ENCODE data around the gene GPR15LG.

The GPR15LG gene

DNA sequence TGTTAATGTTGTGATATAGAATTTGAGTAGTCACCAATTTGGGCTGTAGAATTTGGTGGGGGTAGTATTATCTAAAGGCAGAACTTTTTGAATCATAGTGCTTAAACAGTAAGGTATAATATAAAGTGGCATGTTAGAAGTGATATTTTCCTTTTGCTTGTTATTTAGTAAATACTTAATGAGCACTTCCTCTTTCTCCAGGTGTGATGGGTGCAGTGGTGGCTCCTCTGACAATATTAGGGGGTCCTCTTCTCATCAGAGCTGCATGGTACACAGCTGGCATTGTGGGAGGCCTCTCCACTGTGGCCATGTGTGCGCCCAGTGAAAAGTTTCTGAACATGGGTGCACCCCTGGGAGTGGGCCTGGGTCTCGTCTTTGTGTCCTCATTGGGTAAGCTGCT is 23.7 kb upstream of the GPR15LG start:
- Histone ChIP-seq H2AFZ (ENCODE audit: low read depth, low read length, severe bottlenecking) (no peak overlapping the region), H3K4me2 (ENCODE audit: low read depth, low read length, poor library complexity, severe bottlenecking) (no peak overlapping the region), H3K79me2 (ENCODE audit: insufficient read depth, low read length) (no peaks in the 10 kb centered on the region; the same call in 1 of the 2 replicates), H3K27ac (ENCODE audit: low read depth, low read length) (no peak overlapping the region), H4K20me1 (ENCODE audit: low read depth, low read length) (no peaks in the 10 kb centered on the region), H3K9me2 (replicated peaks; ENCODE audit: insufficient read depth, low read length) (no peaks in the 10 kb centered on the region), H3K36me3 (ENCODE audit: low read length) (peaks cover 66% of the 10 kb centered on the region; the same call in 1 of the 2 replicates), H3K4me3 (ENCODE audit: insufficient read depth, low read length, poor library complexity, severe bottlenecking) (no peak overlapping the region), H3K9ac (ENCODE audit: low read length) (no peak overlapping the region), H3K9me3 (ENCODE audit: insufficient read depth, low read length) (no peaks in the 10 kb centered on the region), H3F3A (ENCODE audit: insufficient read depth) (0 out of 2 replicates have a peak, but pooled peaks cover 4% of the 10 kb centered on the region), H3K27me3 (ENCODE audit: low read length) (no peaks in the 10 kb centered on the region)
- TF ChIP-seq, protein P1, sequence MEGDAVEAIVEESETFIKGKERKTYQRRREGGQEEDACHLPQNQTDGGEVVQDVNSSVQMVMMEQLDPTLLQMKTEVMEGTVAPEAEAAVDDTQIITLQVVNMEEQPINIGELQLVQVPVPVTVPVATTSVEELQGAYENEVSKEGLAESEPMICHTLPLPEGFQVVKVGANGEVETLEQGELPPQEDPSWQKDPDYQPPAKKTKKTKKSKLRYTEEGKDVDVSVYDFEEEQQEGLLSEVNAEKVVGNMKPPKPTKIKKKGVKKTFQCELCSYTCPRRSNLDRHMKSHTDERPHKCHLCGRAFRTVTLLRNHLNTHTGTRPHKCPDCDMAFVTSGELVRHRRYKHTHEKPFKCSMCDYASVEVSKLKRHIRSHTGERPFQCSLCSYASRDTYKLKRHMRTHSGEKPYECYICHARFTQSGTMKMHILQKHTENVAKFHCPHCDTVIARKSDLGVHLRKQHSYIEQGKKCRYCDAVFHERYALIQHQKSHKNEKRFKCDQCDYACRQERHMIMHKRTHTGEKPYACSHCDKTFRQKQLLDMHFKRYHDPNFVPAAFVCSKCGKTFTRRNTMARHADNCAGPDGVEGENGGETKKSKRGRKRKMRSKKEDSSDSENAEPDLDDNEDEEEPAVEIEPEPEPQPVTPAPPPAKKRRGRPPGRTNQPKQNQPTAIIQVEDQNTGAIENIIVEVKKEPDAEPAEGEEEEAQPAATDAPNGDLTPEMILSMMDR (IDR thresholded peaks at IDR 0.05; ENCODE audit: insufficient read depth, low read length, poor library complexity, severe bottlenecking), result no peak
- no peak for TF ChIP-seq EZH2phosphoT487 (conservative IDR thresholded peaks at IDR 0.05; ENCODE audit: low read length)

- TF ChIP-seq EZH2phosphoT487 (conservative IDR thresholded peaks at IDR 0.05; ENCODE audit: low read length), result no peak
- TF ChIP-seq, protein P1 (IDR thresholded peaks at IDR 0.05; ENCODE audit: insufficient read depth, low read length, poor library complexity, severe bottlenecking), result no peak
- H3K79me2 ChIP-seq (ENCODE audit: insufficient read depth, low read length), result no peaks in the 10 kb centered on the region; the same call in 1 of the 2 replicates
- H3K27ac ChIP-seq (ENCODE audit: low read depth, low read length), result no peak overlapping the region
- no peak overlapping the region for H2AFZ ChIP-seq (ENCODE audit: low read depth, low read length, severe bottlenecking)
- H4K20me1 ChIP-seq (ENCODE audit: low read depth, low read length), result no peaks in the 10 kb centered on the region
- 0 out of 2 replicates have a peak, but pooled peaks cover 3% of the 10 kb centered on the region for H3F3A ChIP-seq (ENCODE audit: insufficient read depth)
- H3K9me3 ChIP-seq (ENCODE audit: insufficient read depth, low read length), result no peaks in the 10 kb centered on the region
- H3K4me3 ChIP-seq (ENCODE audit: insufficient read depth, low read length, poor library complexity, severe bottlenecking), result no peak overlapping the region
- H3K36me3 ChIP-seq (ENCODE audit: low read length), result peaks cover 44% of the 10 kb centered on the region; the same call in 1 of the 2 replicates
- H3K9me2 ChIP-seq (replicated peaks; ENCODE audit: insufficient read depth, low read length), result no peaks in the 10 kb centered on the region
- H3K9ac ChIP-seq (ENCODE audit: low read length), result no peak overlapping the region
- no peak overlapping the region for H3K4me2 ChIP-seq (ENCODE audit: low read depth, low read length, poor library complexity, severe bottlenecking)
- H3K27me3 ChIP-seq (ENCODE audit: low read length), result no peaks in the 10 kb centered on the region
These were observed 20.8 kb upstream of the GPR15LG start for GRCh38 chr10:84152769-84153168.

GRCh38 chr10:84155521-84155920 is 18.1 kb upstream of the GPR15LG start:
- no peaks in the 10 kb centered on the region for H4K20me1 ChIP-seq (ENCODE audit: low read depth, low read length)
- TF ChIP-seq, protein P1 (IDR thresholded peaks at IDR 0.05; ENCODE audit: insufficient read depth, low read length, poor library complexity, severe bottlenecking), result no peak
- TF ChIP-seq EZH2phosphoT487 (conservative IDR thresholded peaks at IDR 0.05; ENCODE audit: low read length), result no peak
- no peak overlapping the region for H3K9ac ChIP-seq (ENCODE audit: low read length)
- H3K9me2 ChIP-seq (replicated peaks; ENCODE audit: insufficient read depth, low read length), result no peaks in the 10 kb centered on the region
- no peaks in the 10 kb centered on the region for H3K9me3 ChIP-seq (ENCODE audit: insufficient read depth, low read length)
- no peaks in the 10 kb centered on the region for H3K27me3 ChIP-seq (ENCODE audit: low read length)
- no peak overlapping the region for H3K4me2 ChIP-seq (ENCODE audit: low read depth, low read length, poor library complexity, severe bottlenecking)
- no peak overlapping the region for H3K27ac ChIP-seq (ENCODE audit: low read depth, low read length)
- H3K79me2 ChIP-seq (ENCODE audit: insufficient read depth, low read length), result no peaks in the 10 kb centered on the region; the same call in 1 of the 2 replicates
- no peak overlapping the region for H2AFZ ChIP-seq (ENCODE audit: low read depth, low read length, severe bottlenecking)
- H3F3A ChIP-seq (ENCODE audit: insufficient read depth), result 0 out of 2 replicates have a peak, but pooled peaks cover 3% of the 10 kb centered on the region
- no peak overlapping the region for H3K4me3 ChIP-seq (ENCODE audit: insufficient read depth, low read length, poor library complexity, severe bottlenecking)
- peaks cover 28% of the 10 kb centered on the region; the same call in 1 of the 2 replicates for H3K36me3 ChIP-seq (ENCODE audit: low read length)

Measured in SU-DHL-6 (cell line).